ENCODE measurements around the gene ADD1.

- TF ChIP-seq YY1 (IDR thresholded peaks at IDR 0.05; ENCODE audit: insufficient read depth, insufficient read length) = no peak
- no peak for TF ChIP-seq SUZ12 (IDR thresholded peaks at IDR 0.05; ENCODE audit: extremely low read depth, insufficient read depth, insufficient read length)
- TF ChIP-seq ZNF274 (IDR thresholded peaks at IDR 0.05; ENCODE audit: low read depth, low read length) = no peak
These were observed 83.5 kb downstream of the ADD1 start for GRCh38 chr4:2927016-2927695.

All from NT2/D1 (cell line).